Lung microvascular endothelial cell (primary cell): ENCODE measurements around the gene ERP27. TPM values are rescaled to one million over a fixed set of nuclear protein-coding genes. Genes with fewer than 3 reads are reported as not detected.
A peak's percentile ranks its signal among the peaks of the same experiment; 100 is the strongest.

ENCODE experiments used
- DNase-seq, 2 donors: peaks; one replicate each; pipeline versions ENCODE4 v3.0.0 to v3.0.0-alpha.2; 2010; ENCODE audit warnings: low read depth in 2 of 2
- total RNA-seq: library from RNA; depleted of rRNA; stranded (reverse); fragments of >200 nt; gene quantifications from 2 replicates; pipeline ENCODE4 v1.2.1, GENCODE V29; 2014

ERP27 gene
- total RNA-seq, 1 donor from 2014 or later: not detected

- DNase-seq: peak; percentile 70 to 80
These were observed 33.5 kb downstream of the ERP27 start for GRCh38 chr12:14904854-14905253.

- no peak for DNase-seq
These were observed 34.8 kb downstream of the ERP27 start for GRCh38 chr12:14903386-14904098.

- DNase-seq: no peak
These were observed 35.9 kb downstream of the ERP27 start for GRCh38 chr12:14902465-14902864.

- no peak for DNase-seq
These were observed 37.1 kb downstream of the ERP27 start for GRCh38 chr12:14901228-14901562.

DNA sequence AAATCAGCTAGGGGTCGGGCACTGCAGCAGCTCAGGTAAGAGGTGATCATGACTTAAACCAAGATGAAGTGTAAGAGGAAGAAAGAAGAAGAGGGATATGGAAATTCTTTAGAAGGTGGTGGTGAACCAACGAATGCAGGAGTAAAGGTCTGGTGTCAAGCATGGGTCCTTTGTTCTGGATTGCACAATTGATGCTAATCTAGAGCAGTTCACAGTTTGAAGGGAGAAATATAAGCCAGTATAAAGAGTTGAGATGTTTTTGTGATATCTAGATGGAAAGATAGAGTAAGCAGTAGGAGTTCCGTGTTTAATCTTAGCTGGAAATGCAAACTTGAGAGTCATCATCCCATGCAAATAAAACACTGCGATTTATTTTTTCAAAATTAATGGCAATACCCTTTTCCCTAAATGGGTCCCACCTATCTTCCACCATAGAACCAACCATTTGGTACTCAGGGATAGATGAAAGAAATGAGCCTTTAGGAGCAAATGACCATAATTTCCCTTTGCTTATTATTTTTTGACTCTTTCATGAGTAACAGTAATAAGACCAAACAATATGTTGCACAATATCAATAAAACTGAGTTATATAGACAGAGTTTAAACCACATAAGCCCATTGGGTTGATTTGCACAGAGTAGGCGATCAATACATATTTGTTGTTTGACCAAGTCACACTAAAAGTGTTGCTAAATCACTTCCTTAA lies 37.7 kb downstream of the ERP27 start:
- DNase-seq: no peak

DNA sequence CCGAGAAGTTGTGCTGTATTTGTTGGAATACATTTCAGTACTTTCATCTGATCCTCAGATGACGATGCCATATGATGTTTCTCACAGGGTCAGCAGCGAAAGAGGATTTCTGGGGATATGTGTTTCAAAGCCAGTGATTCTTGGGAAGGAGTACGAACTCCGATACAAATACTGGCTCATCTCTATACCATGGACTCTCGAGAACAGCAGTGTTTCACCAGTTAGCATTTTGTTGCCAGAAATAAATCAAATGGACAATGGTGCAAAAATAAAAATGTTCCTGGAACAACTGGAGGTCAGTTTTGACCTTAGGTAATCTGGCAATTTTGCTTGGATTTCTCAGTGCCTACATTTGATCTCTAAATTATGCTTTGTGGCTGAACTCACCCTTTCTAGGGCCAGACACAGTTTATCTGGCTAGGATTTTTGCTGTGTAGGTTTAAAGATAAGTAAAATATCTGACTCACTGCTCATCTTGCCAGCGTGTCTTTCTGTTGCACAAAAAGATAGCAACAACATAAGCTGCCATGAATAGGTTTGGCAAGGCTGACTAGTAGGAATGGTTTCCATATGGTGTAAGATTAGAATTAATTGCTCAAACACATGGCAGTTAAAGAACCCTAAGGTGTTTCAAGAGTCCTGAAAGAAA lies 41.7 kb downstream of the ERP27 start:
- peak in 1 of 2 donors; percentile 33 for DNase-seq

DNA sequence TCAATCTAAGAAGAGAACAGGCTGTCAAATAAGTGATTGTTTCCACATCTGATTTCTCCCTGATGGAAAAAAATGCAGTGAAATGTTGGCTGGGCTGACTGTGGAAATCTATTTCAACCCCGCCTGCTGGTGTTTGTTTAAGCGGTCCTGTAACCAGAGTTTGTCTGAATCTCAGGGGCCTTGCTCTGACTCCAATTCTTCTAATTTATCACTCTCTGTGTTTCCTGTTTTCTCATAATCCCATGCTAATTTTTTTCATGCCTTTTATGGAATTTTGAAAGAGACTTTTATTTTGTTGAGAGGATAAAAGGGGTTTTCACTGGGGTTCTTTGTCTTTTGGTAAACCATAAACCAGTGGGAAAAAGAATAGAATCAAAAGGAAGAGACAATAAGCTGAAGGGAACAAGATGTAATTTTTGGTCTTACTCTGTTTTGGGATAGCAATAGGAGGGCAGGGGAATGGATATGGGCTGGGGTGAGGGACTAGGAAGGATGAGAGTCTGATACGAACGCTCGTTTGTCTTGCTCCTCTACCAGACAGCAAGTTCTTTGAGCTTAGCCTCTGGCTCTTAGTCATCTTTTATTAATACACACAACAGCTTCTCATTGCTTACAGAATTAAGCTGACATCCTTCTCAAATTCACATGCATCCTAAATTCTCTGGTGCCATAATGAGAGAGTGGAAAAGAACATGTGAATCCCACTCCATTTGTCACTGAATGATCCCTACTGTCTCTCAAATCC lies 44.7 kb downstream of the ERP27 start:
- DNase-seq: peak; percentile 48 to 74

- peak; percentile 36 to 45 for DNase-seq
These were observed 45.4 kb downstream of the ERP27 start for GRCh38 chr12:14892726-14893505.

- DNase-seq: no peak
These were observed 47.6 kb downstream of the ERP27 start for GRCh38 chr12:14890701-14891100.

DNA sequence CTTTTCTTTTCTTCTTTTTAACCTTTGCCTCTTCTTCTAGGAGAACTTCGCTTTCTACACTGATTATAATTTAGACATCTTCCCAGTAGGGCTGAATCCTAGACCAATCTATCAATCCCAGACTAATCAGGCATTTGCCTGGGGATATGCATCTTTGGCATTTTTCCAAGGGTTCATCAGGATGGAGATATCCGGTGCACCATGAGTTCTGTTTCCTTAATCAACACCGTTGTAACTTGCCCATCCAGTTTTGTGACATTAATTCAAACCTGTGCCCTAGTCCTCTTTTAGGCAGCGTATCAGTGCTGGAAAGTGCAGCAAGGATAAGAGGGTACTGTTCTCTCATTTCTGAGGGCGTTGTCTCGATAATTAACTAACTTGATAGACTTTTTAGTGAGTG lies 52.1 kb downstream of the ERP27 start:
- peak; percentile 33 to 37 for DNase-seq

GRCh38 chr12:14885718-14886221 lies 52.6 kb downstream of the ERP27 start, which contains the start of gene MGP:
Gene MGP (minus strand): TSS chr12:14885854. CDS start chr12:14885791, 63 bp downstream.
- peak; percentile 81 to 88 for DNase-seq

DNA sequence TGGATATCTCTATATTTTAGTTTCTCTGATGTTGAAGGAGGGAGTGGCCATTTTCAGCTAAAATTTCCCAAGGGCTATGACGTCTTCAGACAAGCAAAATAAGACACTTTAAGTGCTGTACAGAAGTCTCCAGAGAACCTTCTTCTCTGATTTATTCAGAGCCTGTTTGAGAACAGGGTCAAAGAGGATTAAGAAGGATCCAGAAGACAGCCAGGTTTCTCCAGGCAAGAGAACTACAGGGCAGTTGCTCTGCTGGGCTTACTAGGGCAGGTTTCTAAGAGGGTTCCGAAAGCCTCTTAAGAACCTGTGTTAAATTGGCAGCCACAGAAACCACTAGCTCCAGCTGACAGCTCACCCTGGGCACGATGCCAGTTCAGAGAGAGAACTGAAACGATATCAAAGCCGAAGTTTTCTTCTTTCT lies 53.9 kb downstream of the ERP27 start:
- peak; percentile 79 to 94 for DNase-seq

DNA sequence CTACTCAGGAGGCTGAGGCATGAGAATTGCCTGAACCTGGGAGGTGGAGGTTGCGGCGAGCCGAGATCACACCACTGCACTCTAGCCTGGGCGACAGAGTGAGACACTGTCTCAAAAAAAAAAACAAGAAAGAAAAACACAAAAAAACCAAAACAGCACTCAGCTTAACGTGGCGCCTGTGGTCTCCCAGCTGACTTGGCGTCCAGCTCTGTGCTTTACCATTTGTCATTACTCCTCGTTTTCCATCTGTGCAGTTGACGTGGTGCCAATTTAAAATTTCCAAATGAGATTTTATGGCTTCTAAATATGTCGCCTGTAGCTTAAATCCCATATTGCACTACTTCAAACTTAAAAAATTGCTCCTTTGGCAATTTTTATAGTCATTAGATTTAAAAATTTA lies 54.7 kb downstream of the ERP27 start:
- peak in 1 of 2 donors; percentile 56 for DNase-seq

DNA sequence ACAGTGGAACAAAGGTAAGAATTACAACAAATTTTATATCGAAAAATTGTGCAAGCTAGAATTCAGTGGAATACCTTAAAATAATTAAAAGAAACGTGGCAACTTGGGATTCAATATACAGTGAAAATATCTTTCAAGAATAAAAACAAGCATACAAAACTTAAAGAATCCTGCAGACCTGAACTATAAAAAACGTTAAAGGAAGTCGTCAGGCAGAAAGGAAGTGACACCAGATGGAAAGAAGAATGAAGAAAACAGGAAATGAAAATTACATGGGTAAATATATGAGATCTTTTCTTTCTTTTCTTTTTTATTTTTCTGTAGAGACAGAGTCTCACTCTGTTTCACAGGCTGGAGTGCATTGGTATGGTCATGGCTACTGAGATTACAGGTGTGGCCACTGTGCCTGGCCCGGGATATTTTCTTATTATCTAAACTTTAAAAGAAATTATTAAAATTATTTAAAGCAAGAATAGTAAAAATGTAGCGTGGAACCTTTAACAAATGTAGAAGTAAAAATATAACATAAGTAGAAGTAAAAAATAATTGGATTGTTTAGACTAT lies 57.4 kb downstream of the ERP27 start:
- peak in 1 of 2 donors; percentile 23 for DNase-seq

- no peak for DNase-seq
These were observed 59.0 kb downstream of the ERP27 start for GRCh38 chr12:14879222-14879933.

- DNase-seq: no peak
These were observed 59.8 kb downstream of the ERP27 start for GRCh38 chr12:14878488-14878887.

GRCh38 chr12:14876833-14877232 lies 61.5 kb downstream of the ERP27 start:
- no peak for DNase-seq

DNA sequence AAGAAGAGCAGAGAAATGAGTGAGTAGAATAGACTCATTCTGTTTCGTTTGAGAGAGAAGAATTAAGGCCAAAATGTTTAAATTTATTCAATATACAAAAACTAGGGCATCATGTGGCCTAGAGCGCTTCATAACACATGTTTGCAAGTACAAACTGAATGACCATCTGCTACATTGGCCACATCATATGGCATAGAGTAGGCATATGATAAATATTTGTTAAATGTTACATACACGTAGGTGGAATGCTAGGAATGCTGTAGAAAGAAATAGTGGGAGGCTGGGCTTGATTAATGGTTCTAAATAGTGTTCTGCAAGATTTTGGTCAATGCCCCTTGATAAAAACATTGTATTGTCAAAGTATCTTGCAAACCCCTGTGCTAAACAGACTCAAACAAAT lies 63.5 kb downstream of the ERP27 start:
- no peak for DNase-seq

- no peak for DNase-seq
These were observed 64.7 kb downstream of the ERP27 start for GRCh38 chr12:14873440-14874185.
